Glomerular endothelial cell (primary cell): Measurements from ENCODE around the gene C1QTNF9. TPM values are rescaled to one million over a fixed set of nuclear protein-coding genes. Genes with fewer than 3 reads are reported as not detected.
"Not testable (repeated sequence)": the region's sequence is repeated elsewhere in the genome, so short reads cannot be mapped to it uniquely, and the experiment has no call there.

Source experiments
- DNase-seq: peaks from one replicate; pipeline ENCODE4 v3.0.0-alpha.2; 2011; ENCODE audit warnings: low read depth, low spot score; ENCODE audit errors: extremely low read depth
- total RNA-seq: library from RNA; depleted of rRNA; stranded (reverse); fragments of >200 nt; gene quantifications from 2 replicates; pipeline ENCODE4 v1.2.3, GENCODE V29; 2015

C1QTNF9 gene
- total RNA-seq, 1 donor from 2014 or later: not detected

DNA sequence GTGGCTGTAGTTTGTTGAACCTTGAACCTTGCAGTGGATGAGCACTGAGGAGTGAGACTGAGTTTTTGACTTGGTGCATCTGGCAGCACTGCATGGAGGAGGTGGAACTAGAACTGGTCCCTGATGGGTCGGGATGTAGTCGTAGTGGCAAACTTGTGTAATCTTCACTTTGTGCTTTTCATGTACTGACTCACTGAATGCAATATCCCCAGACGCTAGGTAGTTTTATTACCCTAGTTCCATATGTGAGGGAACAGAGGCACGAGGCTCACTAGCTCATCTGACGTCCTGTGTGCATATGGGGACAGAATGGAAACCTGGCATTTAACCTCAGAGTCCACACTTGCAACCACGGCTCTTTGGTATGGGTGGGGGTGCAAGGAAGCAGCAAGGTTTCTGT is 10.3 kb downstream of the C1QTNF9 start:
- not testable (repeated sequence) for DNase-seq

DNA sequence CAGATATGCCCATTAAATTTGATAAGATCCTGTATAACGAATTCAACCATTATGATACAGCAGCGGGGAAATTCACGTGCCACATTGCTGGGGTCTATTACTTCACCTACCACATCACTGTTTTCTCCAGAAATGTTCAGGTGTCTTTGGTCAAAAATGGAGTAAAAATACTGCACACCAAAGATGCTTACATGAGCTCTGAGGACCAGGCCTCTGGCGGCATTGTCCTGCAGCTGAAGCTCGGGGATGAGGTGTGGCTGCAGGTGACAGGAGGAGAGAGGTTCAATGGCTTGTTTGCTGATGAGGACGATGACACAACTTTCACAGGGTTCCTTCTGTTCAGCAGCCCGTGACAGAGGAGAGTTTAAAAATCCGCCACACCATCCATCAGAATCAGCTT is 12.0 kb downstream of the C1QTNF9 start:
- DNase-seq: not testable (repeated sequence)

DNA sequence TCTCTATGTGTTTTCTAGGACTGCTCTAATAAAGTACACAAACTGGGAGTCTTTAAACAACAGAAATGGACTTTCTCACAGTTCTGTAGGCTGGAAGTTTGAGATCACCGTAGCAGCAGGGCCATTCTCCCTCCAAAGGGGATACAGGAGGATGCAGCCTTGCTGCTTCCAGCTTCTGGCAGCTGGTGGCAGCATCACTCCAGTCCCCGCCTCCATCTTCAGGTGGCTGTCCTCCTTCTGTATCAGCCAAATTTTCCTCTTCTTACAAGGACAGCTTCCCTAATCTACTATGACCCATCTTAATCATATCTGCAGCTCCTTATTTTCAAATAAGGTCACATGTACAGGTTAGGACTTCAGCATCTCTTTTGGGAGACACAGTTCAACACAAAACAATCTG is 13.1 kb downstream of the C1QTNF9 start:
- DNase-seq: not testable (repeated sequence)

GRCh38 chr13:24323036-24323738 is 13.8 kb downstream of the C1QTNF9 start:
- no peak for DNase-seq

GRCh38 chr13:24323739-24324075 is 14.3 kb downstream of the C1QTNF9 start:
- DNase-seq: no peak

DNA sequence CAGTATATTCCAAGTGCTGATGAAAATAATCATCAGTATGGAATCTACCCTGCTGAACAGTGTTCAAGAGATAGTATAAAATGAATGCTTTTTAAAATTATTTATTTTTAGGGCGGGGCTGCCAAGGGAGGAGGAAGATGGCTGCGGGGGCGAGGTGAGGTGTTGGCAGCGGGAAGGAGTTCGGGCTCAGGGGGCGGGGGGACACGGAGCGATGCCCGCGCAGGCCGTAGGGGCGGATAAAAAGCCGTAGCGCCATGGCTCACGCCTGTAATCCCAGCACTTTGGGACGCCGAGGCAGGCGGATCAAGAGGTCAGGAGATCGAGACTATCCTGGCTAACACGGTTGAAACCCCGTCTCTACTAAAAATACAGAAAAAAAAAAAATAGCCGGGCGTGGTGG is 18.2 kb downstream of the C1QTNF9 start:
- DNase-seq: not testable (repeated sequence)

DNA sequence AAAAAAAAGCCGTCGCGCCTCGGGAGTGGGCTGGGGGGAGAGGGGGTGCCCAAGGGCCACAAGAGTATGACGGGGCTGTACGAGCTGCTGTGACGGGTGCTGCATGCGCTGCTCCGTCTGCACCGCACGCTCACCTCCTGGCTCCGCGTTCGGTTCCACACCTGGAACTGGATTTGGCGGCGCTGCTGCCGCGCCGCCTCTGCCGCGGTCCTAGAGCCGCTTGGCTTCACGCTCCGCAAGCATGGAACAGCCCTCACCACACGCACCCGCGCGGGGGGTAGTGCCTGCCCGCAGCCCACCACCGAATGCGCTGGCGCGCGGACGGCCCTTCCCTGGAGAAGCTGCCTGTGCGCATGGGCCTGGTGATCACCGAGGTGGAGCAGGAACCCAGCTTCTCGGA is 18.8 kb downstream of the C1QTNF9 start:
- no peak for DNase-seq

DNA sequence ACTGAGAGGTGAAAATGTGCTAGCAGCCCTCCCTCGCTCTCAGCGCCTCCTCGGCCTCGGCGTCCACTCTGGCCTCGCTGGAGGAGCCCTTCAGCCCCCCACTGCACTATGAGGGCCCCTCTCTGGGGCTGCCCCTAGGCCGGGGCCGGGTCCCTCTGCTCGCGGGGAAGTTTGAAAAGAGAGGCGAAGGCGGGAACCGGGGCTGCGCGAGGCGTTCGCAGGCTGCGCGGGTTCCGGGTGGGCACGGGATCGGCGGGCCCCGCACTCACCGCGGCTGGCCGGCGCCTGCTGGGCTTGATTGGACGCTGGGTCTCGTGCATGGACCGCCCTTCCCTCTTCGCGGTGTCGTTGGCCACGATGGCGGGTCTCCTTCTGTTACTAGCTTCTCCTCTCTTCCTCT is 29.3 kb downstream of the C1QTNF9 start:
- no peak for DNase-seq

DNA sequence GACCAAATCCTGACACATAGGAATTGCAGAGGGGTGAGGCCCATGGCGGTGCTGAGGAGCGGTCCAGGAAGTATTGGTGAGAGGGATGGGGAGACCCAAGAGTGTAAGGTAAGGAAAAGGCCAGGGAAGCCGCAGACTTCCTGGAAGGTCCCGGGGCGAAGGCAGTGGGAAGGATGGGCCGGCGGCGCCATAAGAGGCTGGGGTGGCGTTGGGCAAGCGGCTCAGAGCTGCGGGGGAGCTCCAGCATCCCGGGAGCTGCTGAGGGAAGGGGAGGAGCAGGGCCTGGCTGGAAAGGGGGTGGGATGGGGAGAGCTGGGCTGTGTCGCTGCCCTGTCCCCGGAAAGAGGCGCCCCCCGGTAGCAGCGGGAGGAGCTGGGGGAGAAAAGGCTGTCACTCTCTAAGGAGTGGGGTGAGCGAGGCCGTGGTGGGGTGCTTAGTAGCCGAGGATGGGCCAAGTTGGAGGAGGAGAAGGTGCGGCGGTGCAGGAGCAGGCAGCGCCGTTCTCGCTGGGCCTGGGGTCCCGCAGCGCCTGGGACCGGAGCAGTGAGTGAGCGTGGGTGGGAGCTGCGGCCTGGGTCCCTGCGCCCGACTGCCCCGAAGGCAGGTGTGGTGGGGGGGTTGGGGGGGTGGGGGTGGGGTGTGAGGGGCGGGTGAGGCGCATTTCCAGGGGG is 30.7 kb downstream of the C1QTNF9 start:
- no peak for DNase-seq

- no peak for DNase-seq
Observed at GRCh38 chr13:24340608-24340955, 31.2 kb downstream of the C1QTNF9 start.

- DNase-seq: no peak
Observed at GRCh38 chr13:24341439-24341838, 32.1 kb downstream of the C1QTNF9 start.

DNA sequence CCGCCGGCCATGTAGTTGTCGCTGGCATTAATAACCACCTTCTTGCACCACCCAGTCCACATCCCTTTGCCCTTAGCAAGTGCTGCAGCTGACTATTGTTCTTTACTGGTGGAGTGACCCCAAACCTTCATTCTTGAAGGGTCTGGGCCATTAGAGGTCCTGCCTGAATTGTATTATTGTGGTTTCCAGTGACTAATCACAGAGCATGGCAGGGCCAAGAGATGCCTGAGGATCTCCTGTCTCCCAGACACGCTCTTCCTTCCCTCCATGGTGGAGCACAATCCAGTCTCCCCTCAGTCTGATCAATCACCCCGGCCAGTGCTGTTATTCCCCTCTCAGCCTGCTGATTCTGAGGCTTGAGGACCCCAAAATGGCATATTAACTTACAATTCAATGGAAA is 39.0 kb downstream of the C1QTNF9 start:
- no peak for DNase-seq

GRCh38 chr13:24348797-24349515 is 39.6 kb downstream of the C1QTNF9 start:
- DNase-seq: no peak

- not testable (repeated sequence) for DNase-seq
Observed at GRCh38 chr13:24349778-24350664, 40.6 kb downstream of the C1QTNF9 start.

DNA sequence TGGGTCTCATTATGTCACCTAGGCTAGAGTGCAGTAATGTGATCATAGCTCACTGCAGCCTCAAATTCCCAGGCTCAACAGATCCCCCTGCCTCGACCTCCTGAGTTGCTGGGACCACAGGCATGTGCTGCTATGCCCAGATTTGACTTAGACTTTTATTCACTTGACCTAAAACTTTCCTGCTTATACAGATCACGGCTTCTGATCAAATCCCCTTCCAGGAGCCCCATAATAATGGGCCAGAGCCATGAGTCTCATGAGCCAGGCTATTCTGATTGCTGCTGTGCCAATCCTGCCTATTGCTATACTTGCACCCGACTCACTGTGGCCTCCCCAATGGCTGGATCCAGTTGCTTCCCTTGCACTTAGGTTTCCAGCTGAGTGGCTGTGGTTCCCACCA is 42.0 kb downstream of the C1QTNF9 start:
- DNase-seq: no peak

DNA sequence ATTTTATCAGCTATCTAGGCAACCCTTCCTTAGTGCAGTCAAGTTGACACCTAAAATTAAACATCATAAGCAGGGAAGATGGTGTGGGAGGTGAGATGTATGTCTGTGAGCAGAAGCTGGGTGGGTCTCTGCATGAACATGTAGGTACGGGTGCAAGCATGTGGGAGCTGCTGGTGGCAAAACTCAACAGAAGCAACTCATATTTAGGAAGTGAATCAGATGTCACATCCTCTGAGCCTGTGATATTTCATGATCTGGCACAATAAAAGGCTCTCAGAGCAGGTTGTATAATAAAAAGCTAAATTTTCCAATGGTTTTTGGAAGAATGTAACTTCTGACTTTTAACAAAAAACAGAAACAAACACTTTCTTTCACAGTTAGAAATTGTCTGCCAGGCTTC is 44.4 kb downstream of the C1QTNF9 start:
- DNase-seq: no peak

GRCh38 chr13:24355103-24355502 is 45.7 kb downstream of the C1QTNF9 start:
- DNase-seq: no peak

GRCh38 chr13:24356270-24356669 is 46.9 kb downstream of the C1QTNF9 start:
- DNase-seq: no peak

DNA sequence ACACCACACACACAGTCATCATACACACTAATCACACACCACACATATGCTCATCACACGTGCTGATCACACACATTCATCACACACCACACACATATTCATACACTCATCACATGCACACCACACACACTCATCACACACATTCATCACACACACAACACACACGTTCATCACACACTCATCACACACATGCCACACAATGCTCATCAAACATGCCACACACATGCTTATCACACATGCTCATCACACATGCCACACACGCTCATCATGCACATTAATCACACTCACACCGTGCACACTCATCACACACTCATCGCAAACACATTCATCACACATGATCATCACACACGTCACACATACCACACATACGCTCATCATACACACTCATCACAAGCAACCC is 47.5 kb downstream of the C1QTNF9 start:
- DNase-seq: no peak

- DNase-seq: no peak
Observed at GRCh38 chr13:24357756-24358155, 48.4 kb downstream of the C1QTNF9 start.

GRCh38 chr13:24358836-24359235 is 49.5 kb downstream of the C1QTNF9 start:
- DNase-seq: not testable (repeated sequence)
